LoVo (cell line): ENCODE results near the gene ZNF324B.
"Not testable (repeated sequence)": the region's sequence is repeated elsewhere in the genome, so short reads cannot be mapped to it uniquely, and the experiment has no call there.

Experiments used
- DNase-seq: peaks from one replicate; pipeline ENCODE4 v3.0.0-alpha.2; 2016; ENCODE audit warnings: low spot score

Gene ZNF324B

GRCh38 chr19:58455306-58455705, 3.9 kb downstream of the ZNF324B start:
- no peak for DNase-seq

- DNase-seq = no peak
Measured at GRCh38 chr19:58456111-58456510, 4.7 kb downstream of the ZNF324B start.

- DNase-seq = no peak
Measured at GRCh38 chr19:58460039-58460438, 8.6 kb downstream of the ZNF324B start.

GRCh38 chr19:58466089-58466759, 14.8 kb downstream of the ZNF324B start:
- DNase-seq = no peak

- peak; percentile 96 for DNase-seq
Measured at GRCh38 chr19:58466760-58467589, 15.6 kb downstream of the ZNF324B start, which contains the start of gene ZNF324. TSS of gene ZNF324 (plus strand) at chr19:58467080. CDS start at chr19:58469186, 2,106 bp downstream.

GRCh38 chr19:58468216-58468839, 16.9 kb downstream of the ZNF324B start:
- DNase-seq = no peak

- no peak for DNase-seq
Measured at GRCh38 chr19:58469241-58470013, 18.0 kb downstream of the ZNF324B start.

- DNase-seq = not testable (repeated sequence)
Measured at GRCh38 chr19:58470837-58471543, 19.6 kb downstream of the ZNF324B start.

- DNase-seq = no peak
Measured at GRCh38 chr19:58471736-58472135, 20.3 kb downstream of the ZNF324B start.

GRCh38 chr19:58473775-58474174, 22.4 kb downstream of the ZNF324B start:
- no peak for DNase-seq

- no peak for DNase-seq
Measured at GRCh38 chr19:58474291-58474996, 23.0 kb downstream of the ZNF324B start.

GRCh38 chr19:58474997-58475713, 23.7 kb downstream of the ZNF324B start:
- no peak for DNase-seq

- peak; percentile 96 for DNase-seq
Measured at GRCh38 chr19:58475714-58476497, 24.5 kb downstream of the ZNF324B start, which contains the start of gene ZNF446. TSS of gene ZNF446 (plus strand) at chr19:58476352. CDS start at chr19:58477219, 867 bp downstream.

GRCh38 chr19:58476498-58477015, 25.1 kb downstream of the ZNF324B start:
- no peak for DNase-seq

GRCh38 chr19:58477130-58477529, 25.7 kb downstream of the ZNF324B start:
- no peak for DNase-seq

- DNase-seq = no peak
Measured at GRCh38 chr19:58477871-58478270, 26.4 kb downstream of the ZNF324B start.

- no peak for DNase-seq
Measured at GRCh38 chr19:58479303-58479702, 27.9 kb downstream of the ZNF324B start.

GRCh38 chr19:58479736-58480480, 28.5 kb downstream of the ZNF324B start:
- DNase-seq = no peak
